GM19238 (cell line): ENCODE results near the gene MRPS25.
A peak's percentile ranks its signal among the peaks of the same experiment; 100 is the strongest.

Source experiments
- DNase-seq: peaks from one replicate; pipeline ENCODE4 v3.0.0; 2011; ENCODE audit warnings: low spot score; ENCODE audit not compliant: insufficient read length

MRPS25 gene

GRCh38 chr3:15064835-15065549, at the start of gene MRPS25:
Gene MRPS25, minus strand, starts transcription at chr3:15065315. Its CDS starts 121 bp downstream, at chr3:15065194.
- DNase-seq: peak; percentile 96

- no peak for DNase-seq
Observed at GRCh38 chr3:15113884-15114283, 48.8 kb upstream of the MRPS25 start.

GRCh38 chr3:15113471-15113870, 48.4 kb upstream of the MRPS25 start:
- DNase-seq: no peak

- DNase-seq: no peak
Observed at GRCh38 chr3:15112011-15112410, 46.9 kb upstream of the MRPS25 start.

- DNase-seq: no peak
Observed at GRCh38 chr3:15110206-15110605, 45.1 kb upstream of the MRPS25 start.

- DNase-seq: no peak
Observed at GRCh38 chr3:15108869-15109268, 43.8 kb upstream of the MRPS25 start.

- DNase-seq: peak; percentile 78
Observed at GRCh38 chr3:15108082-15108545, 43.0 kb upstream of the MRPS25 start.

- no peak for DNase-seq
Observed at GRCh38 chr3:15107075-15107947, 42.2 kb upstream of the MRPS25 start.

- no peak for DNase-seq
Observed at GRCh38 chr3:15102836-15103235, 37.7 kb upstream of the MRPS25 start.

- DNase-seq: no peak
Observed at GRCh38 chr3:15102256-15102655, 37.1 kb upstream of the MRPS25 start.

- DNase-seq: no peak
Observed at GRCh38 chr3:15099364-15100098, 34.4 kb upstream of the MRPS25 start.

GRCh38 chr3:15098503-15099363, 33.6 kb upstream of the MRPS25 start, which contains the start of gene RBSN:
Gene RBSN, minus strand, starts transcription at chr3:15099148. Its CDS starts 3,028 bp downstream, at chr3:15096120.
- DNase-seq: peak; percentile 80

- DNase-seq: no peak
Observed at GRCh38 chr3:15097891-15098290, 32.8 kb upstream of the MRPS25 start.

- DNase-seq: no peak
Observed at GRCh38 chr3:15096046-15096445, 30.9 kb upstream of the MRPS25 start.

- no peak for DNase-seq
Observed at GRCh38 chr3:15094187-15094875, 29.2 kb upstream of the MRPS25 start.

- no peak for DNase-seq
Observed at GRCh38 chr3:15092686-15093085, 27.6 kb upstream of the MRPS25 start.

GRCh38 chr3:15091575-15091974, 26.5 kb upstream of the MRPS25 start:
- no peak for DNase-seq

- DNase-seq: no peak
Observed at GRCh38 chr3:15089201-15089600, 24.1 kb upstream of the MRPS25 start.

- DNase-seq: no peak
Observed at GRCh38 chr3:15086699-15087098, 21.6 kb upstream of the MRPS25 start.

GRCh38 chr3:15086263-15086662, 21.1 kb upstream of the MRPS25 start:
- DNase-seq: no peak
